Urinary bladder (tissue), 4 donors: ENCODE results near the gene PDILT. TPM values are rescaled to one million over a fixed set of nuclear protein-coding genes. Genes with fewer than 3 reads are reported as not detected.
"Not testable (repeated sequence)": the region's sequence is repeated elsewhere in the genome, so short reads cannot be mapped to it uniquely, and the experiment has no call there.

Experiments used
- DNase-seq: peaks from one replicate; pipeline ENCODE4 v3.0.0-alpha.2; 2015; ENCODE audit errors: extremely low spot score
- H3K27ac ChIP-seq: one replicate; pipeline ENCODE4 v1.5.1; 2013; ENCODE audit warnings: low read depth, mild to moderate bottlenecking, moderate library complexity
- H3K36me3 ChIP-seq: one replicate; pipeline ENCODE4 v1.6.1; 2013; ENCODE audit warnings: mild to moderate bottlenecking, moderate library complexity; ENCODE audit not compliant: insufficient read depth
- H3K4me1 ChIP-seq: one replicate; pipeline ENCODE4 v1.6.1; 2013; ENCODE audit warnings: mild to moderate bottlenecking, moderate library complexity; ENCODE audit not compliant: insufficient read depth
- H3K4me3 ChIP-seq: one replicate; pipeline ENCODE4 v1.5.1; 2013; ENCODE audit warnings: low read depth, low read length
- WGBS: extraction: QIAGEN DNeasy Blood & Tissue Kit; methylation state at CpG from one replicate; pipeline ENCODE4 v1.1.7; 2013; 5-methylcytosine and 5-hydroxymethylcytosine counted together
- polyA plus RNA-seq: library from polyadenylated mRNA; stranded (reverse); fragments of 200-250 nt; gene quantifications from one replicate; pipeline ENCODE4 v1.2.3, GENCODE V29; 2013
- total RNA-seq: library from RNA; depleted of rRNA; stranded (reverse); fragments of >200 nt; gene quantifications from one replicate; pipeline ENCODE4 v1.2.3, GENCODE V29; 2014
- donor health status: healthy with polysubstance abuse.
- donor health status: healthy.

PDILT gene
- total and polyA plus RNA-seq, 2 donors: not detected

GRCh38 chr16:20336955-20337354 is 67.6 kb downstream of the PDILT start:
- Histone ChIP-seq H3K4me1 (no peaks in the 10 kb centered on the region), H3K27ac (no peak overlapping the region), H3K36me3 (no peaks in the 10 kb centered on the region), H3K4me3 (no peak overlapping the region)
- 47% methylated on average over 2 of the region's 2 CpGs for WGBS
- no peak for DNase-seq

- 69% methylated on average over 1 of the region's 1 CpG for WGBS
- Histone ChIP-seq H3K27ac (no peak overlapping the region), H3K4me3 (no peak overlapping the region), H3K36me3 (no peaks in the 10 kb centered on the region), H3K4me1 (no peaks in the 10 kb centered on the region)
- DNase-seq: no peak
Observed at GRCh38 chr16:20334396-20334795, 70.1 kb downstream of the PDILT start.

- no peak overlapping the region for H3K27ac ChIP-seq
- H3K36me3 ChIP-seq: no peaks in the 10 kb centered on the region
- WGBS: 49% methylated on average over 5 of the region's 5 CpGs
- no peak overlapping the region for H3K4me3 ChIP-seq
- H3K4me1 ChIP-seq: no peaks in the 10 kb centered on the region
- DNase-seq: no peak
Observed at GRCh38 chr16:20333120-20333519, 71.4 kb downstream of the PDILT start.

- H3K4me1 ChIP-seq: no peaks in the 10 kb centered on the region
- no peak overlapping the region for H3K27ac ChIP-seq
- no peak overlapping the region for H3K4me3 ChIP-seq
- DNase-seq: no peak
- no peaks in the 10 kb centered on the region for H3K36me3 ChIP-seq
- 86% methylated on average over 8 of the region's 8 CpGs for WGBS
Observed at GRCh38 chr16:20332411-20332810, 72.1 kb downstream of the PDILT start.

- H3K4me3 ChIP-seq: no peak overlapping the region
- no peak for DNase-seq
- no peaks in the 10 kb centered on the region for H3K36me3 ChIP-seq
- no peaks in the 10 kb centered on the region for H3K4me1 ChIP-seq
- no peak overlapping the region for H3K27ac ChIP-seq
- 88% methylated on average over 5 of the region's 5 CpGs for WGBS
Observed at GRCh38 chr16:20331635-20332034, 72.9 kb downstream of the PDILT start.

GRCh38 chr16:20329392-20330138 is 75.0 kb downstream of the PDILT start:
- H3K27ac ChIP-seq: no peak overlapping the region
- no peak overlapping the region for H3K4me3 ChIP-seq
- no peak for DNase-seq
- 73% methylated on average over 5 of the region's 5 CpGs for WGBS
- H3K4me1 ChIP-seq: no peaks in the 10 kb centered on the region
- H3K36me3 ChIP-seq: no peaks in the 10 kb centered on the region

GRCh38 chr16:20327444-20328041 is 77.0 kb downstream of the PDILT start, which contains the start of gene GP2:
GP2 (minus strand) TSS chr16:20327513; CDS start chr16:20326431, 1,082 bp downstream.
- Histone ChIP-seq H3K36me3 (no peaks in the 10 kb centered on the region), H3K27ac (no peak within 1 kb of the TSS), H3K4me3 (no peak within 1 kb of the TSS), H3K4me1 (no peaks in the 10 kb centered on the region)
- WGBS: 73% methylated on average over 7 of the region's 7 CpGs
- no peak for DNase-seq

GRCh38 chr16:20326321-20326720 is 78.2 kb downstream of the PDILT start:
- Histone ChIP-seq H3K27ac (no peak overlapping the region), H3K36me3 (no peaks in the 10 kb centered on the region), H3K4me3 (no peak overlapping the region), H3K4me1 (no peaks in the 10 kb centered on the region)
- WGBS: 67% methylated on average over 3 of the region's 3 CpGs
- no peak for DNase-seq

GRCh38 chr16:20325005-20325404 is 79.5 kb downstream of the PDILT start:
- no peaks in the 10 kb centered on the region for H3K36me3 ChIP-seq
- no peaks in the 10 kb centered on the region for H3K4me1 ChIP-seq
- whole genome bisulfite sequencing: 66% methylated on average over 3 of the region's 3 CpGs
- no peak for DNase-seq
- H3K4me3 ChIP-seq: no peak overlapping the region
- H3K27ac ChIP-seq: no peak overlapping the region

- H3K4me1 ChIP-seq: no peaks in the 10 kb centered on the region
- H3K36me3 ChIP-seq: no peaks in the 10 kb centered on the region
- no peak for DNase-seq
- no peak overlapping the region for H3K4me3 ChIP-seq
- 78% methylated on average over 9 of the region's 9 CpGs for WGBS
- H3K27ac ChIP-seq: no peak overlapping the region
Observed at GRCh38 chr16:20323591-20324117, 80.9 kb downstream of the PDILT start.

GRCh38 chr16:20322696-20323095 is 81.8 kb downstream of the PDILT start:
- Histone ChIP-seq H3K4me1 (no peaks in the 10 kb centered on the region), H3K27ac (no peak overlapping the region), H3K36me3 (no peaks in the 10 kb centered on the region), H3K4me3 (no peak overlapping the region)
- DNase-seq: no peak
- WGBS: 89% methylated on average over 4 of the region's 4 CpGs

- 86% methylated on average over 1 of the region's 1 CpG for WGBS
- Histone ChIP-seq H3K27ac (no peak overlapping the region), H3K4me3 (no peak overlapping the region), H3K4me1 (no peaks in the 10 kb centered on the region), H3K36me3 (no peaks in the 10 kb centered on the region)
- no peak for DNase-seq
Observed at GRCh38 chr16:20321671-20322070, 82.9 kb downstream of the PDILT start.

GRCh38 chr16:20321051-20321450 is 83.5 kb downstream of the PDILT start:
- 94% methylated on average over 2 of the region's 2 CpGs for WGBS
- not testable (repeated sequence) for H3K4me1 ChIP-seq, H3K36me3 ChIP-seq, H3K27ac ChIP-seq, H3K4me3 ChIP-seq, DNase-seq

GRCh38 chr16:20320592-20320991 is 83.9 kb downstream of the PDILT start:
- Histone ChIP-seq H3K27ac (no peak overlapping the region), H3K4me3 (no peak overlapping the region), H3K4me1 (no peaks in the 10 kb centered on the region), H3K36me3 (no peaks in the 10 kb centered on the region)
- DNase-seq: no peak
